BE2C (cell line): ENCODE measurements around the gene PPP1R18.
"Not testable (repeated sequence)": the region's sequence is repeated elsewhere in the genome, so short reads cannot be mapped to it uniquely, and the experiment has no call there.

Source experiments
- DNase-seq: peaks from one replicate; pipeline ENCODE4 v3.0.0-alpha.2; 2020
- H3K27me3 ChIP-seq: fragments of 250-450 bp; sonication (Bioruptor Pico); 2 replicates; pipeline ENCODE4 v1.5.1; 2020; ENCODE audit warnings: mild to moderate bottlenecking
- H3K36me3 ChIP-seq: fragments of 250-450 bp; sonication (Bioruptor Pico); 2 replicates; pipeline ENCODE4 v1.5.1; 2020; ENCODE audit warnings: mild to moderate bottlenecking
- H3K4me1 ChIP-seq: fragments of 250-450 bp; sonication (Bioruptor Pico); 2 replicates; pipeline ENCODE4 v1.5.1; 2020
- H3K4me3 ChIP-seq: 2 replicates; pipeline ENCODE4 v1.5.1; 2011; ENCODE audit warnings: low read depth, low read length
- H3K9me3 ChIP-seq: fragments of 250-450 bp; sonication (Bioruptor Pico); 2 replicates; pipeline ENCODE4 v1.5.1; 2020
- CTCF ChIP-seq: IDR thresholded peaks from 2 replicates; pipeline ENCODE4 v1.5.1; 2012; ENCODE audit warnings: mild to moderate bottlenecking, low read depth, low read length

The PPP1R18 gene

GRCh38 chr6:30722280-30723112, 36.1 kb upstream of the PPP1R18 start:
- H3K36me3 ChIP-seq, result peaks cover 61% of the 10 kb centered on the region
- H3K4me1 ChIP-seq, result peaks cover 7% of the 10 kb centered on the region
- no peaks in the 10 kb centered on the region for H3K9me3 ChIP-seq
- peak overlapping the region; percentile 96 for H3K4me3 ChIP-seq
- DNase-seq, result peak; percentile 79
- peaks cover 3% of the 10 kb centered on the region for H3K27me3 ChIP-seq
- TF ChIP-seq CTCF, result peak; percentile 94

- H3K27me3 ChIP-seq, DNase-seq, H3K4me1 ChIP-seq, H3K9me3 ChIP-seq: not testable (repeated sequence)
- Histone ChIP-seq H3K4me3 (peak overlapping the region; percentile 96), H3K36me3 (peaks cover 56% of the 10 kb centered on the region)
Observed at GRCh38 chr6:30722025-30722279, 35.5 kb upstream of the PPP1R18 start.

- 0 out of 2 replicates have a peak, but pooled peaks have one; percentile 15 for TF ChIP-seq CTCF
- Histone ChIP-seq H3K9me3 (no peaks in the 10 kb centered on the region), H3K36me3 (peaks cover 56% of the 10 kb centered on the region), H3K27me3 (peaks cover 3% of the 10 kb centered on the region), H3K4me3 (peak overlapping the region; percentile 96), H3K4me1 (peaks cover 6% of the 10 kb centered on the region)
- DNase-seq, result peak; percentile 95
Observed at GRCh38 chr6:30721198-30722024, 35.0 kb upstream of the PPP1R18 start.

GRCh38 chr6:30720738-30721197, 34.3 kb upstream of the PPP1R18 start:
- H3K4me1 ChIP-seq, result peaks cover 6% of the 10 kb centered on the region
- H3K9me3 ChIP-seq, result no peaks in the 10 kb centered on the region
- peaks cover 3% of the 10 kb centered on the region for H3K27me3 ChIP-seq
- no peak for TF ChIP-seq CTCF
- DNase-seq, result peak; percentile 85
- peaks cover 53% of the 10 kb centered on the region for H3K36me3 ChIP-seq
- peak overlapping the region; percentile 96 for H3K4me3 ChIP-seq

GRCh38 chr6:30719791-30720737, 33.6 kb upstream of the PPP1R18 start, which contains the start of gene TUBB:
Gene TUBB, plus strand, starts transcription at chr6:30720352. Its CDS starts 155 bp downstream, at chr6:30720507.
- peak within 1 kb of the TSS; percentile 96 for H3K4me3 ChIP-seq
- DNase-seq, result peak; percentile 98
- H3K27me3 ChIP-seq, result peaks cover 3% of the 10 kb centered on the region
- no peak for TF ChIP-seq CTCF
- peaks cover 46% of the 10 kb centered on the region for H3K36me3 ChIP-seq
- peaks cover 6% of the 10 kb centered on the region for H3K4me1 ChIP-seq
- H3K9me3 ChIP-seq, result no peaks in the 10 kb centered on the region

- no peaks in the 10 kb centered on the region for H3K9me3 ChIP-seq
- DNase-seq, result no peak
- TF ChIP-seq CTCF, result no peak
- peaks cover 6% of the 10 kb centered on the region for H3K4me1 ChIP-seq
- H3K36me3 ChIP-seq, result peaks cover 39% of the 10 kb centered on the region
- H3K4me3 ChIP-seq, result peak overlapping the region; percentile 96
- H3K27me3 ChIP-seq, result peaks cover 3% of the 10 kb centered on the region
Observed at GRCh38 chr6:30719356-30719755, 32.9 kb upstream of the PPP1R18 start.

- H3K4me1 ChIP-seq, DNase-seq, H3K27me3 ChIP-seq, H3K9me3 ChIP-seq: not testable (repeated sequence)
- Histone ChIP-seq H3K4me3 (peak overlapping the region; percentile 75), H3K36me3 (peaks cover 34% of the 10 kb centered on the region)
Observed at GRCh38 chr6:30717845-30718720, 31.6 kb upstream of the PPP1R18 start.
